H1 (cell line): ENCODE measurements around the gene PBX2. TPM values are rescaled to one million over a fixed set of nuclear protein-coding genes. Genes with fewer than 3 reads are reported as not detected.

ENCODE experiments used
- CHD1 ChIP-seq: IDR thresholded peaks from 2 replicates; pipeline ENCODE4 v1.6.1; 2012; ENCODE audit warnings: low read depth, low read length, improper control_type of control experiment
- HDAC2 ChIP-seq, 2 experiments: fragments of 300-600 bp in 1 of 2; sonication (generic) in 1 of 2; IDR thresholded peaks; 2 replicates each; pipeline ENCODE4 v1.6.1; 2011 to 2012; ENCODE audit warnings: low read depth in 2 of 2, low read length in 2 of 2, mild to moderate bottlenecking in 2 of 2, moderate library complexity in 2 of 2, borderline replicate concordance in 1 of 2, inconsistent platforms in 1 of 2
- MAFK ChIP-seq: IDR thresholded peaks from 2 replicates; pipeline ENCODE4 v1.6.1; 2012; ENCODE audit warnings: low read depth, mild to moderate bottlenecking, improper control_type of control experiment, low read length
- POLR2A ChIP-seq, 2 experiments: IDR thresholded peaks; 1 replicate in 1 of 2; 2 replicates in 1 of 2; pipeline ENCODE4 v1.6.1; 2011; ENCODE audit warnings: low read depth in 2 of 2, low read length in 2 of 2, mild to moderate bottlenecking in 2 of 2; ENCODE audit errors: control extremely low read depth in 1 of 2
- TAF1 ChIP-seq: IDR thresholded peaks from 2 replicates; pipeline ENCODE4 v1.6.1; 2011; ENCODE audit warnings: mild to moderate bottlenecking, low read depth, low read length
- TCF12 ChIP-seq: IDR thresholded peaks from 2 replicates; pipeline ENCODE4 v1.6.1; 2011; ENCODE audit warnings: low read depth, mild to moderate bottlenecking, low read length
- polyA plus RNA-seq, 7 experiments: library from polyadenylated mRNA; depleted of rRNA in 3 of 7; stranded (reverse) in 5 of 7; unstranded in 2 of 7; fragments of >200 nt in 5 of 7; fragments of 200-250 nt in 2 of 7; gene quantifications; 1 replicate in 5 of 7; 2 replicates in 1 of 7; 4 replicates in 1 of 7; pipeline versions ENCODE4 v1.2.1 to v1.2.3, GENCODE V29; 2011 to 2013; ENCODE audit warnings: missing spikeins in 2 of 7, mixed read lengths in 2 of 7
- total RNA-seq: library from RNA; stranded (reverse); fragmentation: NEBNext Ultra II Directional; extraction: Animal tissue kit (Norgen Biotek cat#: 25700); gene quantifications from 2 replicates; pipeline ENCODE4 v1.2.1, GENCODE V29; 2021
- TF ChIP-seq, protein P1 (sequence below): IDR thresholded peaks from 2 replicates; pipeline ENCODE4 v1.6.1; 2011; ENCODE audit warnings: low read depth, mild to moderate bottlenecking, low read length; ENCODE audit not compliant: insufficient read depth
- TF ChIP-seq, protein P2 (sequence below): fragments of 300-600 bp; sonication (generic); IDR thresholded peaks from 2 replicates; pipeline ENCODE4 v1.7.1; 2012; ENCODE audit warnings: low read length, moderate library complexity, mild to moderate bottlenecking, inconsistent platforms; ENCODE audit not compliant: insufficient replicate concordance

Gene PBX2
- total and polyA plus RNA-seq, 2 of the 8 experiments (the other 6 are each of a cell fraction or from before 2014, with no cell fraction given): 102 to 130 TPM

DNA sequence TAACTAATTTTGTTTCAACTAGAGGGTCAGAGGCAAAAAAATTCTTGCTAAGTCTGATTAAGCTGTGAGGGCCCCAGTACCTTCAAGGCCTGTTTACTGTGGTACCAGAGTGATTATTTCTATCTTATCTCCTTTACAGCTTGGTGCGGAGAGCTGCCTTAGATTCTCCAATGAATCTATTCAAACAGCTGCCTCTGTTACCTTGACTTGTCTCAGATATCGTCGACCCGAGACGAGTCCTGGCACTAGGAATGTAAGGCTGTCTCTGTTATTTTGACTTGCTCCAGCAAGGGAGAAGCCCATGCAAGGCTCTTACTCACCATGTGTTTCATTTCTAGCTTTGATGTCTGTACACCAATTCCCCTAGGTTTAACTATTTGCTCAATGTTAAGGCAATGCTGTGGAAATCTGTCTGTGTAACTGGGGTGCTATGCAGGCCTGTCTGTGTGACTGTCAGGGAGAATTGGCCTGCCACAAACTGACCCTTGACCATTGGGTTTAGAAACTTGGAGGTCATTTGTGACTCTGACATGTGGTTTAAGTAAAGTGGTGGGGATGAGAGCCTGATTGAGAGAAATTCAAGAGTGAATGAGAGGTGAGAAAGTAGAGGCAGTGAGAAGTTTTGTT lies 49.5 kb downstream of the PBX2 start (continued):
- TF ChIP-seq MAFK (no peak), TCF12 (no peak), CHD1 (no peak), HDAC2 (IDR thresholded peaks at IDR 0.05; ENCODE audit: borderline replicate concordance in 1 of 2, low read depth in 2 of 2, low read length in 2 of 2) (no peak), TAF1 (no peak), POLR2A (IDR thresholded peaks at IDR 0.05; ENCODE audit: control extremely low read depth in 1 of 2, low read depth in 2 of 2, low read length in 2 of 2) (no peak)
- TF ChIP-seq, protein P1, sequence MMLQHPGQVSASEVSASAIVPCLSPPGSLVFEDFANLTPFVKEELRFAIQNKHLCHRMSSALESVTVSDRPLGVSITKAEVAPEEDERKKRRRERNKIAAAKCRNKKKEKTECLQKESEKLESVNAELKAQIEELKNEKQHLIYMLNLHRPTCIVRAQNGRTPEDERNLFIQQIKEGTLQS: no peak
- TF ChIP-seq, protein P2, sequence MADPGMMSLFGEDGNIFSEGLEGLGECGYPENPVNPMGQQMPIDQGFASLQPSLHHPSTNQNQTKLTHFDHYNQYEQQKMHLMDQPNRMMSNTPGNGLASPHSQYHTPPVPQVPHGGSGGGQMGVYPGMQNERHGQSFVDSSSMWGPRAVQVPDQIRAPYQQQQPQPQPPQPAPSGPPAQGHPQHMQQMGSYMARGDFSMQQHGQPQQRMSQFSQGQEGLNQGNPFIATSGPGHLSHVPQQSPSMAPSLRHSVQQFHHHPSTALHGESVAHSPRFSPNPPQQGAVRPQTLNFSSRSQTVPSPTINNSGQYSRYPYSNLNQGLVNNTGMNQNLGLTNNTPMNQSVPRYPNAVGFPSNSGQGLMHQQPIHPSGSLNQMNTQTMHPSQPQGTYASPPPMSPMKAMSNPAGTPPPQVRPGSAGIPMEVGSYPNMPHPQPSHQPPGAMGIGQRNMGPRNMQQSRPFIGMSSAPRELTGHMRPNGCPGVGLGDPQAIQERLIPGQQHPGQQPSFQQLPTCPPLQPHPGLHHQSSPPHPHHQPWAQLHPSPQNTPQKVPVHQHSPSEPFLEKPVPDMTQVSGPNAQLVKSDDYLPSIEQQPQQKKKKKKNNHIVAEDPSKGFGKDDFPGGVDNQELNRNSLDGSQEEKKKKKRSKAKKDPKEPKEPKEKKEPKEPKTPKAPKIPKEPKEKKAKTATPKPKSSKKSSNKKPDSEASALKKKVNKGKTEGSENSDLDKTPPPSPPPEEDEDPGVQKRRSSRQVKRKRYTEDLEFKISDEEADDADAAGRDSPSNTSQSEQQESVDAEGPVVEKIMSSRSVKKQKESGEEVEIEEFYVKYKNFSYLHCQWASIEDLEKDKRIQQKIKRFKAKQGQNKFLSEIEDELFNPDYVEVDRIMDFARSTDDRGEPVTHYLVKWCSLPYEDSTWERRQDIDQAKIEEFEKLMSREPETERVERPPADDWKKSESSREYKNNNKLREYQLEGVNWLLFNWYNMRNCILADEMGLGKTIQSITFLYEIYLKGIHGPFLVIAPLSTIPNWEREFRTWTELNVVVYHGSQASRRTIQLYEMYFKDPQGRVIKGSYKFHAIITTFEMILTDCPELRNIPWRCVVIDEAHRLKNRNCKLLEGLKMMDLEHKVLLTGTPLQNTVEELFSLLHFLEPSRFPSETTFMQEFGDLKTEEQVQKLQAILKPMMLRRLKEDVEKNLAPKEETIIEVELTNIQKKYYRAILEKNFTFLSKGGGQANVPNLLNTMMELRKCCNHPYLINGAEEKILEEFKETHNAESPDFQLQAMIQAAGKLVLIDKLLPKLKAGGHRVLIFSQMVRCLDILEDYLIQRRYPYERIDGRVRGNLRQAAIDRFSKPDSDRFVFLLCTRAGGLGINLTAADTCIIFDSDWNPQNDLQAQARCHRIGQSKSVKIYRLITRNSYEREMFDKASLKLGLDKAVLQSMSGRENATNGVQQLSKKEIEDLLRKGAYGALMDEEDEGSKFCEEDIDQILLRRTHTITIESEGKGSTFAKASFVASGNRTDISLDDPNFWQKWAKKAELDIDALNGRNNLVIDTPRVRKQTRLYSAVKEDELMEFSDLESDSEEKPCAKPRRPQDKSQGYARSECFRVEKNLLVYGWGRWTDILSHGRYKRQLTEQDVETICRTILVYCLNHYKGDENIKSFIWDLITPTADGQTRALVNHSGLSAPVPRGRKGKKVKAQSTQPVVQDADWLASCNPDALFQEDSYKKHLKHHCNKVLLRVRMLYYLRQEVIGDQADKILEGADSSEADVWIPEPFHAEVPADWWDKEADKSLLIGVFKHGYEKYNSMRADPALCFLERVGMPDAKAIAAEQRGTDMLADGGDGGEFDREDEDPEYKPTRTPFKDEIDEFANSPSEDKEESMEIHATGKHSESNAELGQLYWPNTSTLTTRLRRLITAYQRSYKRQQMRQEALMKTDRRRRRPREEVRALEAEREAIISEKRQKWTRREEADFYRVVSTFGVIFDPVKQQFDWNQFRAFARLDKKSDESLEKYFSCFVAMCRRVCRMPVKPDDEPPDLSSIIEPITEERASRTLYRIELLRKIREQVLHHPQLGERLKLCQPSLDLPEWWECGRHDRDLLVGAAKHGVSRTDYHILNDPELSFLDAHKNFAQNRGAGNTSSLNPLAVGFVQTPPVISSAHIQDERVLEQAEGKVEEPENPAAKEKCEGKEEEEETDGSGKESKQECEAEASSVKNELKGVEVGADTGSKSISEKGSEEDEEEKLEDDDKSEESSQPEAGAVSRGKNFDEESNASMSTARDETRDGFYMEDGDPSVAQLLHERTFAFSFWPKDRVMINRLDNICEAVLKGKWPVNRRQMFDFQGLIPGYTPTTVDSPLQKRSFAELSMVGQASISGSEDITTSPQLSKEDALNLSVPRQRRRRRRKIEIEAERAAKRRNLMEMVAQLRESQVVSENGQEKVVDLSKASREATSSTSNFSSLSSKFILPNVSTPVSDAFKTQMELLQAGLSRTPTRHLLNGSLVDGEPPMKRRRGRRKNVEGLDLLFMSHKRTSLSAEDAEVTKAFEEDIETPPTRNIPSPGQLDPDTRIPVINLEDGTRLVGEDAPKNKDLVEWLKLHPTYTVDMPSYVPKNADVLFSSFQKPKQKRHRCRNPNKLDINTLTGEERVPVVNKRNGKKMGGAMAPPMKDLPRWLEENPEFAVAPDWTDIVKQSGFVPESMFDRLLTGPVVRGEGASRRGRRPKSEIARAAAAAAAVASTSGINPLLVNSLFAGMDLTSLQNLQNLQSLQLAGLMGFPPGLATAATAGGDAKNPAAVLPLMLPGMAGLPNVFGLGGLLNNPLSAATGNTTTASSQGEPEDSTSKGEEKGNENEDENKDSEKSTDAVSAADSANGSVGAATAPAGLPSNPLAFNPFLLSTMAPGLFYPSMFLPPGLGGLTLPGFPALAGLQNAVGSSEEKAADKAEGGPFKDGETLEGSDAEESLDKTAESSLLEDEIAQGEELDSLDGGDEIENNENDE: no peak
